Esophagus squamous epithelium (tissue), 5 donors: ENCODE results near the gene SDF2L1. TPM values are rescaled to one million over a fixed set of nuclear protein-coding genes. Genes with fewer than 3 reads are reported as not detected.
A peak's percentile ranks its signal among the peaks of the same experiment; 100 is the strongest.
"Not testable (repeated sequence)": the region's sequence is repeated elsewhere in the genome, so short reads cannot be mapped to it uniquely, and the experiment has no call there.

Experiments
- DNase-seq: peaks from one replicate; lab custom pipeline; 2025; lab: John Stamatoyannopoulos, UW
- H3K27ac ChIP-seq, 4 donors: fragments of 200-600 bp; sonication (generic); one replicate each; pipeline ENCODE4 v1.5.1; 2016 to 2019; ENCODE audit warnings: mild to moderate bottlenecking in 1 of 4
- H3K27me3 ChIP-seq, 4 donors: fragments of 200-600 bp; sonication (generic); 1 replicate in 3 of 4; 2 replicates in 1 of 4; pipeline versions ENCODE4 v1.5.1 to v1.6.0; 2017 to 2021; ENCODE audit warnings: antibody characterized with exemption in 1 of 4
- H3K36me3 ChIP-seq, 3 donors: fragments of 200-600 bp; sonication (generic); one replicate each; pipeline ENCODE4 v1.5.1; 2016 to 2019
- H3K4me1 ChIP-seq, 3 donors: fragments of 200-600 bp; sonication (generic); one replicate each; pipeline ENCODE4 v1.5.1; 2017 to 2019
- H3K4me3 ChIP-seq, 4 donors: fragments of 200-600 bp; sonication (generic); 1 replicate in 3 of 4; 2 replicates in 1 of 4; pipeline ENCODE4 v1.5.1; 2016 to 2019; ENCODE audit warnings: mild to moderate bottlenecking in 2 of 4, moderate library complexity in 1 of 4
- H3K9me3 ChIP-seq, 3 donors: fragments of 200-600 bp; sonication (generic); one replicate each; pipeline ENCODE4 v1.5.1; 2016 to 2019
- POLR2A ChIP-seq, 4 donors: fragments of 450-650 bp; IDR thresholded peaks; one replicate each; pipeline ENCODE4 v1.6.1; 2017; ENCODE audit warnings: antibody characterized with exemption in 4 of 4, mild to moderate bottlenecking in 4 of 4, moderate library complexity in 3 of 4
- WGBS, 2 donors: methylation state at CpG; one replicate each; pipeline ENCODE4 v1.1.5; 2018; 5-methylcytosine and 5-hydroxymethylcytosine counted together
- intact Hi-C: fragments of 100-400 bp; cut with DNase I; formaldehyde crosslinking; loops from one replicate; pipeline ENCODE4 v1.15.0; 2022
- small RNA-seq, 4 donors: library from RNA; depleted of rRNA; stranded (forward); fragments of <200 nt; gene quantifications; one replicate each; pipeline ENCODE3, GENCODE V24; 2016
- total RNA-seq, 4 donors: library from RNA; depleted of rRNA; stranded (reverse); fragments of >200 nt; gene quantifications; one replicate each; pipeline ENCODE4 v1.1.0, GENCODE V29; 2016
- TF ChIP-seq, protein P1 (sequence below), 6 experiments: fragments of 450-650 bp in 4 of 6; fragments of 200-600 bp in 2 of 6; sonication (generic) in 2 of 6; IDR thresholded peaks; one replicate each; pipeline ENCODE4 v1.5.1; 2016 to 2019; ENCODE audit warnings: antibody characterized with exemption in 6 of 6, mild to moderate bottlenecking in 4 of 6, moderate library complexity in 4 of 6
- donor health status: DM: yes; HTN: yes; CAD: no.

SDF2L1 gene
- total RNA-seq, 4 donors from 2014 or later = 19.6 to 29.7 (median 24.6) TPM

DNA sequence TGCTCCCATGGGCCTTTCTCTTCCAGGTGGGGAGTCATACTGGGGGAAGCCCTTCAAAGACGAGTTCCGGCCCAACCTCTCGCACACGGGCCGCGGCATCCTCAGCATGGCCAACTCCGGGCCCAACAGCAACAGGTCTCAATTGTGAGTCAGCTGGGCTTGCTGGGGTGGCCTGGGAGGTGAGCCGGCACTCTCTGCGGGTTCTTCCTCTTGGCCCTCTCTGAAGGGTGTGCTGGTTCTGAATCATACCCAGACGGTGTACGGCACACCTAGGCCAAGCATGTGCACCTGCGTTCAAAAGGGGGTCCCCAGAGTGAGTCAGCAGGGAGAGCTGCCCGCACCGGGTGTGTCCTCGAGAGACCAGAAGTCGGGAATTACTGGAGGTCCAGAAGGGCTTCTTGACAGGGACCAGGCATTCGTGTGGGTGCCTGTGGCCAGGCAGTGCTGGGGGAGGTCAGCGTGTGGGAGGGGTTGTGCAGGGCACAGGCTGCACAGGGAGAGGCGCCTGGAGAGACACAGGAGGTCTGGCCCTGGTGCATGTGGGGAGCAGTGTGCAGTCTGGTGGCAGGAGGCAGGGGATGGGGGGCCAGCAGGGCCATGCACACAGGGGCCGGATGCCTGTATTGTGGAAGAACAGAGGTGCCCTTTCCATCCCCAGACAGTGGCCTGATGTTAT is 46.7 kb downstream of the SDF2L1 start:
- H3K36me3 ChIP-seq = peaks cover 8 to 100% (median 40%) of the 10 kb centered on the region in 3 donors
- intact Hi-C loops = no loop called here

DNA sequence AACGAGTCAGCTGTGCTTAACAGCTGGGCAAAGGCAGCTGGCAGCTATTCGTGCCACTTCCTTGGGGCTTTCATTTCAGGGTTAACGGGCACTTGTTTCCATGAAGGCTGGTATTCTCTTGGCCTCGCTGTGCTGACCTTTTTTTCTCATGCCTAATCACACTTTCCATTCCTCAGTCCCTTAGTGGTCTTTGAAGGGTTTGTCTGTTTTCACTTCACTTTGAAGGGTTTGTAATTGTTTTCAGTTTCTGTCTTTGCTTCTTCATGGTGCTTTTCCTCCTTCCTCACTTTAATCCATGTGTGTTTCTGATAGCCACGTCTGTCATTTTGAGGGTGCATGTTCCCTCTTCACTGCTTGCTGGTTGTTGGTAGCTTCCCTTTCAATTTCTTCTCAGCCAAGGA is 48.3 kb downstream of the SDF2L1 start:
- TF ChIP-seq POLR2A (IDR thresholded peaks at IDR 0.05) = no peak
- TF ChIP-seq, protein P1, sequence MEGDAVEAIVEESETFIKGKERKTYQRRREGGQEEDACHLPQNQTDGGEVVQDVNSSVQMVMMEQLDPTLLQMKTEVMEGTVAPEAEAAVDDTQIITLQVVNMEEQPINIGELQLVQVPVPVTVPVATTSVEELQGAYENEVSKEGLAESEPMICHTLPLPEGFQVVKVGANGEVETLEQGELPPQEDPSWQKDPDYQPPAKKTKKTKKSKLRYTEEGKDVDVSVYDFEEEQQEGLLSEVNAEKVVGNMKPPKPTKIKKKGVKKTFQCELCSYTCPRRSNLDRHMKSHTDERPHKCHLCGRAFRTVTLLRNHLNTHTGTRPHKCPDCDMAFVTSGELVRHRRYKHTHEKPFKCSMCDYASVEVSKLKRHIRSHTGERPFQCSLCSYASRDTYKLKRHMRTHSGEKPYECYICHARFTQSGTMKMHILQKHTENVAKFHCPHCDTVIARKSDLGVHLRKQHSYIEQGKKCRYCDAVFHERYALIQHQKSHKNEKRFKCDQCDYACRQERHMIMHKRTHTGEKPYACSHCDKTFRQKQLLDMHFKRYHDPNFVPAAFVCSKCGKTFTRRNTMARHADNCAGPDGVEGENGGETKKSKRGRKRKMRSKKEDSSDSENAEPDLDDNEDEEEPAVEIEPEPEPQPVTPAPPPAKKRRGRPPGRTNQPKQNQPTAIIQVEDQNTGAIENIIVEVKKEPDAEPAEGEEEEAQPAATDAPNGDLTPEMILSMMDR (IDR thresholded peaks at IDR 0.05) = no peak
- H3K27me3 ChIP-seq = no peaks in the 10 kb centered on the region
- WGBS, 2 donors = 61 to 73% methylated on average over 5 of the region's 5 CpGs
- H3K36me3 ChIP-seq = peaks cover 11 to 100% (median 45%) of the 10 kb centered on the region in 3 donors
- H3K9me3 ChIP-seq = no peaks in the 10 kb centered on the region
- H3K27ac ChIP-seq = no peak overlapping the region
- intact Hi-C loops = no loop called here
- DNase-seq = no peak
- no peaks in the 10 kb centered on the region for H3K4me1 ChIP-seq
- H3K4me3 ChIP-seq = no peak overlapping the region

More for the DNA sequence above, 46.7 kb downstream of the SDF2L1 start:
- Histone ChIP-seq H3K4me3 (no peak overlapping the region), H3K27ac (peak overlapping the region in 2 of 4 donors; percentile 15 to 25), H3K27me3 (no peaks in the 10 kb centered on the region), H3K9me3 (no peaks in the 10 kb centered on the region), H3K4me1 (no peaks in the 10 kb centered on the region)
- WGBS, 2 donors = 75 to 84% methylated on average over 4 to 7 of the region's 20 CpGs
- no peak for DNase-seq
- TF ChIP-seq, protein P1 (IDR thresholded peaks at IDR 0.05) = no peak
- TF ChIP-seq POLR2A (IDR thresholded peaks at IDR 0.05) = no peak

DNA sequence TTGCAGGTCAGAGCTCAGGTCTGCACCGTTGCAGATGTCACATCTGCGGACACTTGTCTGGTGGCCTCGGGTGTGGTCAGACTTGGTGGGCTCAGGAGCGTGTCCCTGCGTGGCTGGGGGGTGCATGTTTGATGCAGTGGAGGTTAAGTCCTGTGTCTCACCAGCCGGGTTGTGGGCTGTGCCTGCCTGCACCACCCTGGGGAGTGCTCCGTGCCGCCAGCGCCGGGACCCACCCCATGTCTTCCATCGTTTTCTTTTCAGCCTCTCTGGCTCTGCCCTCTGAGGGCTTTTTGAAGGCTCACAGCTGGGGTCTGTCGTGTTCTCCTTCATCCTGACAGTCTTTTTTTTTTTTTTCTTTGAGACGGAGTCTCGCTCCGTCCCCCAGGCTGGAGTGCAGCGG is 49.7 kb downstream of the SDF2L1 start:
- Histone ChIP-seq H3K36me3 (peaks cover 15 to 100% (median 46%) of the 10 kb centered on the region in 3 donors), H3K4me1 (no peaks in the 10 kb centered on the region)
- no peak for DNase-seq

DNA sequence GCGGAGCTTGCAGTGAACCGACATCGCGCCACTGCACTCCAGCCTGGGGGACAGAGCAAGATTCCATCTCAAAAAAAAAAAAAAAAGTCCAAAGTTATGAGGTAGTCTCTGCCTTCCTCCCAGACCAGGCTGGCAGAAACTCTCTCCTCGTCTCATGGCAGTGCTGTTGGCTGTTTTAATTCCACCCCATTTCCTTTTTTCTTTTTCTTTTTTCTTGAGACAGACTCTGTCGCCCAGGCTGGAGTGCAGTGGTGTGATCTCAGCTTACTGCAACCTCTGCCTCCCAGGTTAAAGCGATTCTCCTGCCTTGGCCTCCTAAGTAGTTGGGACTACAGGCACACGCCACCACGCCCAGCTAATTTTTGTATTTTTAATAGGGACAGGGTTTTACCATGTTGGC is 50.8 kb downstream of the SDF2L1 start:
- H3K27ac ChIP-seq, intact Hi-C loops, H3K27me3 ChIP-seq, DNase-seq, H3K4me1 ChIP-seq, H3K9me3 ChIP-seq, H3K4me3 ChIP-seq: not testable (repeated sequence)
- H3K36me3 ChIP-seq = peaks cover 24 to 100% (median 41%) of the 10 kb centered on the region in 3 donors
- 92% methylated on average over 7 to 9 of the region's 9 CpGs for WGBS, 2 donors

More for the DNA sequence above, 49.7 kb downstream of the SDF2L1 start:
- 79 to 91% methylated on average over 9 to 13 of the region's 16 CpGs for WGBS, 2 donors
- no peaks in the 10 kb centered on the region for H3K27me3 ChIP-seq
- intact Hi-C loops = no loop called here
- H3K4me3 ChIP-seq = no peak overlapping the region
- H3K9me3 ChIP-seq = no peaks in the 10 kb centered on the region
- no peak overlapping the region for H3K27ac ChIP-seq
- TF ChIP-seq POLR2A (IDR thresholded peaks at IDR 0.05) = no peak
- TF ChIP-seq, protein P1 (IDR thresholded peaks at IDR 0.05) = no peak

DNA sequence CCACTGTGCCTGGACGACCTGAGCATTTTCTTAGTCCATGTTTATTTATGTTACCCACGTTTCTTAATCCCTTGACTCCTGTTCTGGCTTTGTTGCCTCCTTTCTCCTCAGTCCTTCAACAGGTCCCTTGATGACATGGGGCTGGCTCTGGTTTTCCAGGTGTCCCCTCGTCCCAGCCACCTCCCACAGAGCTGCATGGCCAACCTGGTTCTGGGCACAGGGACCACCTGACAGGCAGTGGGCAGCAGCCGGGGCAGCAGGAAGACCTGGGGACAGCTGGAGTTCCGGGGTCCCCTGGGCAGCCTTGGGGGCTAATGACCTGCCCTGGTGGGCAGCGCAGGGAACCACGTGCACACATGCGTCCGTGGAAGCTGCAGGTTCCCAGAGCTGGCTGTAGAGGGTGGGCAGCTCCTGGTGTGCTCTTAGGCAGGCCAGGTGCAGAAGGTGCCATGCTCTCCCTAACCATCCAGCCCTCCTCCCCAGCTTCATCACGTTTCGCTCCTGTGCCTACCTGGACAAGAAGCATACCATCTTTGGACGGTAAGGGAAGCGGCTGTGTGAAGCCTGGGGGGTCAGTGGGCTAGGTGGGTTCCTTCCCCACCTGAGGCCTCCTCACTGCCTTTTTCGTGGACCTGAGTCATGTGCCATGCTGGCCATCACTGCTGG is 51.4 kb downstream of the SDF2L1 start:
- H3K27ac ChIP-seq = no peak overlapping the region
- no peaks in the 10 kb centered on the region for H3K27me3 ChIP-seq
- no peak for TF ChIP-seq POLR2A (IDR thresholded peaks at IDR 0.05)
- TF ChIP-seq, protein P1 (IDR thresholded peaks at IDR 0.05) = no peak
- peaks cover 24 to 100% (median 41%) of the 10 kb centered on the region in 3 donors for H3K36me3 ChIP-seq
- H3K9me3 ChIP-seq = no peaks in the 10 kb centered on the region
- peaks cover 0 to 4% (median 0%) of the 10 kb centered on the region in 3 donors for H3K4me1 ChIP-seq
- intact Hi-C loops = no loop called here
- WGBS, 2 donors = 80 to 84% methylated on average over 3 to 4 of the region's 14 CpGs
- H3K4me3 ChIP-seq = no peak overlapping the region
- no peak for DNase-seq

Small RNA genes within 50 kb of the gene (small RNA-seq; reads per million reads assigned to genes)
- 0.50 to 2.5 (median 1.5) reads per million in 4 donors for gene MIR301B

Other genes starting within 250 kb of the SDF2L1 start
- 1 to 10 TPM; 3.3 to 5.2 (median 4.6) TPM for gene HIC2, start 224.9 kb upstream of the SDF2L1 start, total RNA-seq
- 10 to 100 TPM in 1 of 4 donors, 1 to 10 TPM in 1, under 1 TPM in 2; 0.22 to 13.8 (median 4.7) TPM for gene TMEM191C, start 174.9 kb upstream of the SDF2L1 start, total RNA-seq
- not detected for gene RIMBP3C, start 90.8 kb upstream of the SDF2L1 start, total RNA-seq
- gene UBE2L3, start 74.6 kb upstream of the SDF2L1 start, total RNA-seq = 10 to 100 TPM; 34.7 to 53.8 (median 44.7) TPM
- 10 to 100 TPM; 34.1 to 53.8 (median 39.6) TPM for gene YDJC, start 12.3 kb upstream of the SDF2L1 start, total RNA-seq
- 1 to 10 TPM in 1 of 4 donors, not detected in 3; 1.9 TPM for gene CCDC116, start 9.5 kb upstream of the SDF2L1 start, total RNA-seq
- gene PPIL2, start 23.7 kb downstream of the SDF2L1 start, total RNA-seq = 10 to 100 TPM; 20.9 to 53.6 (median 49.7) TPM
- gene YPEL1, start 93.5 kb downstream of the SDF2L1 start, total RNA-seq = 1 to 10 TPM in 3 of 4 donors, under 1 TPM in 1; 0.53 to 8.5 (median 3.0) TPM
- gene MAPK1, start 225.3 kb downstream of the SDF2L1 start, total RNA-seq = 10 to 100 TPM; 36.0 to 57.6 (median 45.0) TPM